PC-9 (cell line): ENCODE data around the gene GTPBP10. TPM values are rescaled to one million over a fixed set of nuclear protein-coding genes. Genes with fewer than 3 reads are reported as not detected.

Experiments
- BruUV-seq: library from RNA; stranded (reverse); fragments of 400-500 nt; replicated peaks from 2 replicates; lab custom pipeline; 2021; lab: Mats Ljungman, UMichigan
- CTCF ChIA-PET: fragments of 300-600 bp; sonication (Branson Sonifier 250); formaldehyde crosslinking; loops from one replicate; lab custom pipeline; 2022; ENCODE audit warnings: antibody characterized with exemption; lab: Charles Lee
- POLR2A ChIA-PET: fragments of 300-600 bp; sonication (Branson Sonifier 250); formaldehyde crosslinking; loops from one replicate; lab custom pipeline; 2022; ENCODE audit warnings: antibody characterized with exemption; ENCODE audit not compliant: unreplicated experiment; lab: Charles Lee
- DNase-seq, 2 experiments: peaks; one replicate each; pipeline versions ENCODE4 v3.0.0 to v3.0.0-alpha.2; 2015 to 2022; ENCODE audit warnings: mixed read lengths in 1 of 2
- H2AFZ ChIP-seq: fragments of 200-600 bp; sonication (generic); 2 replicates; pipeline ENCODE4 v1.8.1; 2017; ENCODE audit warnings: antibody characterized with exemption
- H3F3A ChIP-seq: fragments of 200-600 bp; sonication (generic); 2 replicates; pipeline ENCODE4 v1.8.1; 2017; ENCODE audit warnings: antibody characterized with exemption, mild to moderate bottlenecking, low read depth; ENCODE audit not compliant: insufficient read depth
- H3K27ac ChIP-seq: fragments of 200-600 bp; sonication (generic); 2 replicates; pipeline ENCODE4 v1.6.1; 2016; ENCODE audit warnings: mixed run types
- H3K27me3 ChIP-seq: fragments of 200-600 bp; sonication (generic); 2 replicates; pipeline ENCODE4 v1.6.1; 2016; ENCODE audit warnings: low read depth, mixed run types; ENCODE audit not compliant: insufficient read depth
- H3K36me3 ChIP-seq: fragments of 200-600 bp; sonication (generic); 2 replicates; pipeline ENCODE4 v1.6.1; 2016; ENCODE audit warnings: low read depth, mixed run types
- H3K4me1 ChIP-seq: fragments of 200-600 bp; sonication (generic); replicated peaks from 2 replicates; pipeline ENCODE4 v1.6.1; 2016; ENCODE audit warnings: mixed run types; ENCODE audit not compliant: insufficient read depth
- H3K4me2 ChIP-seq: fragments of 200-600 bp; sonication (generic); 2 replicates; pipeline ENCODE4 v1.6.1; 2017; ENCODE audit warnings: mixed run types
- H3K4me3 ChIP-seq: fragments of 200-600 bp; sonication (generic); 2 replicates; pipeline ENCODE4 v1.6.1; 2016; ENCODE audit warnings: mixed run types
- H3K79me2 ChIP-seq: fragments of 200-600 bp; sonication (generic); 2 replicates; pipeline ENCODE4 v1.6.1; 2017; ENCODE audit warnings: low read depth, mixed run types
- H3K9me2 ChIP-seq: fragments of 200-600 bp; sonication (generic); 2 replicates; pipeline ENCODE4 v1.8.1; 2017; ENCODE audit warnings: mild to moderate bottlenecking; ENCODE audit not compliant: insufficient read depth
- H3K9me3 ChIP-seq: fragments of 200-600 bp; sonication (generic); 2 replicates; pipeline ENCODE4 v1.8.1; 2016; ENCODE audit warnings: low read depth; ENCODE audit not compliant: insufficient read depth
- H4K20me1 ChIP-seq: fragments of 200-600 bp; sonication (generic); 2 replicates; pipeline ENCODE4 v1.8.1; 2017; ENCODE audit not compliant: insufficient read depth
- EZH2 ChIP-seq: fragments of 200-600 bp; sonication (generic); IDR thresholded peaks from 2 replicates; pipeline ENCODE4 v1.8.0; 2017; ENCODE audit warnings: antibody characterized with exemption, low read depth
- intact Hi-C: fragments of 100-400 bp; cut with micrococcal nuclease; formaldehyde crosslinking; loops from one replicate; pipeline ENCODE4 v1.10.0; 2022; ENCODE audit not compliant: unreplicated experiment
- total RNA-seq: library from RNA; stranded (reverse); gene quantifications from 2 replicates; pipeline ENCODE4 v1.2.3, GENCODE V29; 2021
- TF ChIP-seq, protein P1 (sequence below): fragments of 200-600 bp; sonication (generic); conservative IDR thresholded peaks from 2 replicates; pipeline ENCODE4 v1.6.1; 2017; ENCODE audit warnings: mixed run types, antibody characterized with exemption, mild to moderate bottlenecking, moderate library complexity

GTPBP10 gene
- total RNA-seq, 1 experiment from 2014 or later = 36.7 TPM

DNA sequence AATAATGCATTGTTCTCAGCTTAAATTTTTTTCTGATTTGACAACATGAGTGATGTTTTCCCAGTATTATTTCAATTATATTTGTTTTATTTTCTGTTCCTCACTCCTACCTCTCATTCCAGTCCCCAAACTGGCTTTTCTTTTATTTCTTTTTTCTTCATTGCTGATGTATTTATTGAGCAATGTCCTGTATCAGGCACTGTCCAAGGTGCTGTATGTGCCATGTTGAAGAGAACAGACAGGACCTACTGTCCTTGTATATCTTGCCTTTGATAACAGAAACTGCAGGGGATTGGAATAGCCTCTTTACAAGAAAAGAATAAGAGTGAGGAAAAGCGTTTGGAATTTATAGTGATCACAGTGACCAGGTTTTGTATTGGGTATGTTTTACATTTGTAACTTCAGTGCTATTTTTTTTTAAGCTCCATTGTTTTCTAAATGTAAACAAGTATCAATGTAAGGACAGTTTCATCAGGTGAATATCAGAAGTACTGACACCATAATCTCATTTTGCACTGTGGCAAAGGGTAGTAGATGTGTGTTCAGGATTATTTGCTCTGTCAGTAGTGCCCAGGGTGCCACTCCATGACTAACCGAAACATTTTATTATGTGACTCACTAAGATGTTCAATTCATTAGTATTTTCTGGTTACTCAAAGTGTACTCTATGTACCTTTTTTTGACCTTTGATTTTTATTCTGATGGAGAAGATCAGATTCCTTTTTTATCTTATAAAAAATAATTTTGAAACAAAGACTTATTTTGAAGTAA, 41.1 kb downstream of the GTPBP10 start:
- peaks cover 12% of the 10 kb centered on the region for H3K4me1 ChIP-seq
- peaks cover 2% of the 10 kb centered on the region for H3F3A ChIP-seq
- H3K79me2 ChIP-seq = no peaks in the 10 kb centered on the region
- no peaks in the 10 kb centered on the region for H3K27me3 ChIP-seq
- no peak overlapping the region for H3K4me3 ChIP-seq
- TF ChIP-seq, protein P1, sequence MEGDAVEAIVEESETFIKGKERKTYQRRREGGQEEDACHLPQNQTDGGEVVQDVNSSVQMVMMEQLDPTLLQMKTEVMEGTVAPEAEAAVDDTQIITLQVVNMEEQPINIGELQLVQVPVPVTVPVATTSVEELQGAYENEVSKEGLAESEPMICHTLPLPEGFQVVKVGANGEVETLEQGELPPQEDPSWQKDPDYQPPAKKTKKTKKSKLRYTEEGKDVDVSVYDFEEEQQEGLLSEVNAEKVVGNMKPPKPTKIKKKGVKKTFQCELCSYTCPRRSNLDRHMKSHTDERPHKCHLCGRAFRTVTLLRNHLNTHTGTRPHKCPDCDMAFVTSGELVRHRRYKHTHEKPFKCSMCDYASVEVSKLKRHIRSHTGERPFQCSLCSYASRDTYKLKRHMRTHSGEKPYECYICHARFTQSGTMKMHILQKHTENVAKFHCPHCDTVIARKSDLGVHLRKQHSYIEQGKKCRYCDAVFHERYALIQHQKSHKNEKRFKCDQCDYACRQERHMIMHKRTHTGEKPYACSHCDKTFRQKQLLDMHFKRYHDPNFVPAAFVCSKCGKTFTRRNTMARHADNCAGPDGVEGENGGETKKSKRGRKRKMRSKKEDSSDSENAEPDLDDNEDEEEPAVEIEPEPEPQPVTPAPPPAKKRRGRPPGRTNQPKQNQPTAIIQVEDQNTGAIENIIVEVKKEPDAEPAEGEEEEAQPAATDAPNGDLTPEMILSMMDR = no peak
- TF ChIP-seq EZH2 = no peak
- BruUV-seq = no TSS peak
- peaks cover 25% of the 10 kb centered on the region for H3K36me3 ChIP-seq
- no peak for DNase-seq
- H3K9me3 ChIP-seq = no peaks in the 10 kb centered on the region
- no peak overlapping the region for H3K4me2 ChIP-seq
- ChIA-PET POLR2A (no interaction called here), CTCF (no interaction called here)
- peaks cover 3% of the 10 kb centered on the region; the same call in 1 of the 2 replicates for H4K20me1 ChIP-seq
- no peak overlapping the region for H2AFZ ChIP-seq
- intact Hi-C loops = no loop called here
- no peak overlapping the region for H3K27ac ChIP-seq
- H3K9me2 ChIP-seq = no peaks in the 10 kb centered on the region

DNA sequence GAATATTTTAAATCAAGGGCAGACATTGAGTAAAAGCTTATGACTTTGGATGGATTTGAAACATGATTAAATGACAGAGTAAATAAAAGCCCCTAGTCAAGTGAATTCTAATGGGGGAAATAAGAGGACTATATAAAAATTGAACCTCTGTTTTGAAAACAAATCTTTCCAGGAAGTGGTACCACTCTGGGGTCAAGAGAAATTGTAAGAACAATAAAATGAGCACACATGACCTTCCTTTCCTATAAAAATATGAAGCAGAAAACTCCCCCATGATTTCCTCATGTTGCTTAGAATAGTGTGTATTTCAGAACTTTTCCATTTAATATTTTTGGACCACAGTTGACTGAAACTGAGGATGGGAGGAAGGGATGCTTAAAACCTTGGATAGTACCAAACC, 44.4 kb downstream of the GTPBP10 start:
- Histone ChIP-seq H3K4me2 (no peak overlapping the region), H4K20me1 (peaks cover 3% of the 10 kb centered on the region; the same call in 1 of the 2 replicates), H3K9me2 (no peaks in the 10 kb centered on the region), H3K27me3 (no peaks in the 10 kb centered on the region), H3K4me1 (no peaks in the 10 kb centered on the region), H2AFZ (no peak overlapping the region), H3K36me3 (peaks cover 6% of the 10 kb centered on the region; the same call in 1 of the 2 replicates), H3F3A (no peaks in the 10 kb centered on the region; the same call in 1 of the 2 replicates), H3K79me2 (no peaks in the 10 kb centered on the region), H3K4me3 (no peak overlapping the region), H3K27ac (no peak overlapping the region), H3K9me3 (no peaks in the 10 kb centered on the region)
- BruUV-seq = no TSS peak
- intact Hi-C loops = no loop called here
- no peak for DNase-seq
- ChIA-PET POLR2A (interaction anchor here (0.6 kb wide), 1 partner anchor 1826 kb away, joined by 3 read pairs; no protein-coding TSS in a partner anchor), CTCF (no interaction called here)
- TF ChIP-seq, protein P1 = no peak
- TF ChIP-seq EZH2 = no peak

DNA sequence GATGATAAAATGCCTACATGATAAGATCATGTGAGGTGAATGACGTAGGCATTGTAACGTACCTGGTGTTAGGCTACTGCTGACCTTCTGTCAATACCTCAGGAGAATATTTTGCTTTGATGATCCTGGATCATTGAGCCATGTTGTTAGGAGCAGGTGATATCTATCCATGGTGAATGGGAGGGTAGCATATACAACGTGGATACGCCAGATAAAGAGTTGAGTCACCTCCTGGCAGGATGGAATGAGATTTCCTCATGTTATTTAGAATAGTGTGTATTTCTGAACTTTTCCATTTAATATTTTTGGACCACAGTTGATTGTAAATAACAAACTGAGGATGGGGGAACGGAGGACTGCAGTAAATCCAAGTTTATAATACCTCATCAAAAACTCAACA, 45.0 kb downstream of the GTPBP10 start:
- no peaks in the 10 kb centered on the region for H3K9me3 ChIP-seq
- no peaks in the 10 kb centered on the region; the same call in 1 of the 2 replicates for H3F3A ChIP-seq
- ChIA-PET CTCF (no interaction called here), POLR2A (no interaction called here)
- no peak overlapping the region for H3K4me2 ChIP-seq
- no peak overlapping the region for H3K27ac ChIP-seq
- no peak overlapping the region for H3K4me3 ChIP-seq
- TF ChIP-seq, protein P1 = no peak
- TF ChIP-seq EZH2 = no peak
- H3K36me3 ChIP-seq = peaks cover 6% of the 10 kb centered on the region; the same call in 1 of the 2 replicates
- H3K9me2 ChIP-seq = no peaks in the 10 kb centered on the region
- BruUV-seq = no TSS peak
- DNase-seq = no peak
- H3K27me3 ChIP-seq = no peaks in the 10 kb centered on the region
- H2AFZ ChIP-seq = no peak overlapping the region
- H3K79me2 ChIP-seq = no peaks in the 10 kb centered on the region
- intact Hi-C loops = no loop called here
- H4K20me1 ChIP-seq = no peaks in the 10 kb centered on the region
- no peaks in the 10 kb centered on the region for H3K4me1 ChIP-seq
